Endothelial cell (in vitro differentiated cells): ENCODE measurements around the gene BEND5. TPM values are rescaled to one million over a fixed set of nuclear protein-coding genes. Genes with fewer than 3 reads are reported as not detected.

ENCODE experiments used
- DNase-seq: peaks from one replicate; pipeline ENCODE4 v3.0.0; 2021; ENCODE audit warnings: low spot score
- H3K27ac Mint-ChIP-seq: one replicate; pipeline ENCODE4 v1.8.0; 2021; ENCODE audit warnings: mixed read lengths, inconsistent platforms; ENCODE audit not compliant: unreplicated experiment
- H3K27me3 Mint-ChIP-seq: one replicate; pipeline ENCODE4 v1.8.0; 2021; ENCODE audit warnings: mild to moderate bottlenecking, moderate library complexity, mixed read lengths, inconsistent platforms; ENCODE audit not compliant: unreplicated experiment
- H3K36me3 Mint-ChIP-seq: one replicate; pipeline ENCODE4 v1.8.0; 2021; ENCODE audit warnings: mild to moderate bottlenecking, low read depth, mixed read lengths, inconsistent platforms; ENCODE audit not compliant: unreplicated experiment
- H3K4me1 Mint-ChIP-seq: one replicate; pipeline ENCODE4 v1.8.0; 2021; ENCODE audit warnings: mild to moderate bottlenecking, mixed read lengths, inconsistent platforms; ENCODE audit not compliant: unreplicated experiment
- H3K4me3 Mint-ChIP-seq: one replicate; pipeline ENCODE4 v1.8.0; 2021; ENCODE audit warnings: mild to moderate bottlenecking, mixed read lengths, inconsistent platforms; ENCODE audit not compliant: unreplicated experiment
- H3K9me3 Mint-ChIP-seq: one replicate; pipeline ENCODE4 v1.8.0; 2021; ENCODE audit warnings: mixed read lengths, inconsistent platforms; ENCODE audit not compliant: unreplicated experiment
- CTCF ChIP-seq: fragments of 200-600 bp; sonication (generic); IDR thresholded peaks from one replicate; pipeline ENCODE4 v1.5.0; 2021; ENCODE audit warnings: antibody characterized with exemption; ENCODE audit not compliant: unreplicated experiment
- total RNA-seq: library from RNA; stranded (reverse); fragmentation: NEBNext Ultra II Directional; extraction: Animal tissue kit (Norgen Biotek cat#: 25700); gene quantifications from one replicate; pipeline ENCODE4 v1.2.1, GENCODE V29; 2021; ENCODE audit not compliant: unreplicated experiment

The BEND5 gene
- total RNA-seq, 1 donor from 2014 or later, result 9.1 TPM

- Mint-ChIP-seq H3K4me3 (no peak overlapping the region), H3K27me3 (peaks cover 5% of the 10 kb centered on the region), H3K4me1 (peaks cover 8% of the 10 kb centered on the region), H3K36me3 (no peaks in the 10 kb centered on the region), H3K9me3 (no peaks in the 10 kb centered on the region), H3K27ac (no peak overlapping the region)
- no peak for TF ChIP-seq CTCF
- no peak for DNase-seq
Measured at GRCh38 chr1:48718705-48719104, 58.0 kb downstream of the BEND5 start.

GRCh38 chr1:48718116-48718630 lies 58.5 kb downstream of the BEND5 start:
- Mint-ChIP-seq H3K27ac (no peak overlapping the region), H3K4me1 (peaks cover 8% of the 10 kb centered on the region), H3K27me3 (peaks cover 4% of the 10 kb centered on the region), H3K36me3 (no peaks in the 10 kb centered on the region), H3K4me3 (no peak overlapping the region), H3K9me3 (no peaks in the 10 kb centered on the region)
- no peak for TF ChIP-seq CTCF
- no peak for DNase-seq

GRCh38 chr1:48717082-48717481 lies 59.6 kb downstream of the BEND5 start:
- Mint-ChIP-seq H3K27me3 (peaks cover 4% of the 10 kb centered on the region), H3K36me3 (no peaks in the 10 kb centered on the region), H3K4me1 (peaks cover 10% of the 10 kb centered on the region), H3K9me3 (no peaks in the 10 kb centered on the region), H3K4me3 (no peak overlapping the region), H3K27ac (no peak overlapping the region)
- TF ChIP-seq CTCF, result no peak
- DNase-seq, result no peak

GRCh38 chr1:48715921-48716320 lies 60.8 kb downstream of the BEND5 start:
- H3K36me3 Mint-ChIP-seq, result no peaks in the 10 kb centered on the region
- no peak overlapping the region for H3K27ac Mint-ChIP-seq
- H3K9me3 Mint-ChIP-seq, result no peaks in the 10 kb centered on the region
- no peak for TF ChIP-seq CTCF
- peaks cover 4% of the 10 kb centered on the region for H3K27me3 Mint-ChIP-seq
- DNase-seq, result no peak
- peaks cover 15% of the 10 kb centered on the region for H3K4me1 Mint-ChIP-seq
- H3K4me3 Mint-ChIP-seq, result no peak overlapping the region

- Mint-ChIP-seq H3K27me3 (peaks cover 4% of the 10 kb centered on the region), H3K9me3 (no peaks in the 10 kb centered on the region), H3K27ac (no peak overlapping the region), H3K4me3 (no peak overlapping the region), H3K36me3 (no peaks in the 10 kb centered on the region), H3K4me1 (peaks cover 15% of the 10 kb centered on the region)
- no peak for DNase-seq
- TF ChIP-seq CTCF, result no peak
Measured at GRCh38 chr1:48710915-48711314, 65.8 kb downstream of the BEND5 start.
